ENCODE results near the gene LYRM1. TPM values are rescaled to one million over a fixed set of nuclear protein-coding genes. Genes with fewer than 3 reads are reported as not detected.

Gene LYRM1
- total and polyA plus RNA-seq, 7 donors: 31.2 to 85.6 (median 43.7) TPM

DNA sequence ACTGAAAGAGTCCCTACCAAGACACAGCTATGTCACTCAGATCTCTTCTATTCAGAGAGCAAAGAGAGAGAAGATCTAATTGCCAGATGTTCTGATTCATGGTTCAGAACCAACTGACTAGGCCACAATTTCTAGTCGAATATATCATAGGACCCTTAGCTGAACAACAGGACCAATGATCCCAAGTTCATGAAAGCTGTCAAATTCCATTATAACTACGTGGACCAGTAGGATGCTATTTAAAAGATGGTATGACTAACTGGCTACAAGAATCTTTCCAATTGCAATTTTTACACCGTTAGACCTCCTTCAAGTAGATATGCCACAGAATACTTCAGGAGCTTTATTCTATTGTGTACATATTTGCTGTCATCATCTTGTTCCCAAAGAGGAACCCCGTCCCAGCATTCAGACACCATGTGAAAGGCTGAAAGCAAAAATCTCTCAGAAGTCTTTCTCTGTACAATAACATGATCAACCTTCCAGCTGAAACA, 26.4 kb upstream of the LYRM1 start:
- H3K9me3 ChIP-seq: no peaks in the 10 kb centered on the region
- H3K36me3 ChIP-seq: no peaks in the 10 kb centered on the region
- H3K27me3 ChIP-seq: no peaks in the 10 kb centered on the region
- peak overlapping the region in 3 of 4 donors; percentile 9 to 45 (median 32) for H3K27ac ChIP-seq
- peaks cover 0 to 66% (median 61%) of the 10 kb centered on the region in 4 donors for H3K4me1 ChIP-seq
- intact Hi-C loops (cut with DNase I): no loop called here
- no peak for DNase-seq
- TF ChIP-seq POLR2A (IDR thresholded peaks at IDR 0.05): no peak
- no peak overlapping the region for H3K4me3 ChIP-seq
- WGBS, 2 donors: 71 to 88% methylated on average over 4 of the region's 4 CpGs

- Histone ChIP-seq H3K9me3 (no peaks in the 10 kb centered on the region), H3K27ac (no peak overlapping the region), H3K4me3 (no peak overlapping the region), H3K36me3 (no peaks in the 10 kb centered on the region), H3K4me1 (peaks cover 0 to 66% (median 61%) of the 10 kb centered on the region in 4 donors), H3K27me3 (no peaks in the 10 kb centered on the region)
- TF ChIP-seq POLR2AphosphoS5 (IDR thresholded peaks at IDR 0.05) (no peak), EP300 (IDR thresholded peaks at IDR 0.05) (no peak), CTCF (IDR thresholded peaks at IDR 0.05) (no peak), POLR2A (IDR thresholded peaks at IDR 0.05) (no peak)
- intact Hi-C loops (cut with DNase I): no loop called here
- WGBS, 2 donors: 73 to 89% methylated on average over 1 of the region's 1 CpG
- DNase-seq: no peak
Measured at GRCh38 chr16:20875355-20875650, 25.3 kb upstream of the LYRM1 start.

- TF ChIP-seq POLR2A (IDR thresholded peaks at IDR 0.05): no peak
- Histone ChIP-seq H3K4me3 (no peak overlapping the region), H3K27ac (peak overlapping the region; percentile 62 to 72 (median 64)), H3K9me3 (no peaks in the 10 kb centered on the region), H3K36me3 (no peaks in the 10 kb centered on the region), H3K4me1 (peaks cover 0 to 78% (median 67%) of the 10 kb centered on the region in 4 donors), H3K27me3 (no peaks in the 10 kb centered on the region)
- DNase-seq: no peak
- WGBS, 2 donors: 55 to 72% methylated on average over 5 of the region's 5 CpGs
- intact Hi-C loops (cut with DNase I): no loop called here
Measured at GRCh38 chr16:20878682-20879147, 21.9 kb upstream of the LYRM1 start.

DNA sequence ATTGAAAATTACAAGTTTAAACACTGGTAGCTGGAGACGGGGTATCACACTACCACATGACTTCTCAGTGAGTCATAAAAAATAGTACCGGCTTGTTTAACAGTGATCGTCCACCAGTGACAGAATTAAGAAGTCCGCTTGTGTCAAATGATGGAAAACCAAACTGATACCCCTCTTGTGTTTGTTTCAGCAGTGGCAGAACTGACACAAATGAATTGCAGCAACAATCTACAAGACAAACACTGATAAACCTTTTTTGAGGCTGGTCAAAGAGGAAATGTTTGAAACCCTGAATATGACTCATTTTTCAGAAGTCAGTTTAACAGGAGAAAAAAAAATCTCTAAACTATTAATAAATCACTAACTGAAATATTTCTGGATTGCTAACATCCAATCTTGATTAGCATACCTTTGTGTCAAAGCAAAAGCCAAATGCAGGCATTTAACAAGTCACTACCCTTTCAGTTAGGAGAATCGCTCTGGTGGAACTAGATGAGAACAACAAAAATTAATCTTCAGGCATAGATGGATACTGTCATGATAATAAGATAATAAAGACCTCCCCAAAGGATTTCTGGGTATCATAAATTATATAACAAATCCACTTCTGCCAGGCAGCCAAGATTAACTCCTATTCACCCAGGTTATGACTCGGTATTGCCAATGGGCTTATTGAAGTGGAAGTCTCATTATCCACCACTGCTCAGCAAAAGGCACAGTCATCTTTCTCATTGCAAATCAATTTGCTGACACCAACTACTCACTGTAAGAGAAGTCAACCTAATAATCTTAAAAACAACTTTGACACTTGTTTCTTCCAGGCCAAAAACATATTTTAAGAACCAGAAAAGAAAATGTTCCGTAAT, 21.2 kb upstream of the LYRM1 start:
- H3K4me1 ChIP-seq: peaks cover 0 to 82% (median 69%) of the 10 kb centered on the region in 4 donors
- no peaks in the 10 kb centered on the region for H3K36me3 ChIP-seq
- peak overlapping the region; percentile 62 to 72 (median 64) for H3K27ac ChIP-seq
- no peak overlapping the region for H3K4me3 ChIP-seq
- H3K9me3 ChIP-seq: no peaks in the 10 kb centered on the region
- H3K27me3 ChIP-seq: no peaks in the 10 kb centered on the region
- WGBS, 2 donors: 65 to 72% methylated on average over 7 of the region's 7 CpGs
- TF ChIP-seq POLR2A (IDR thresholded peaks at IDR 0.05): no peak
- TF ChIP-seq POLR2AphosphoS5 (IDR thresholded peaks at IDR 0.05): no peak
- no peak for TF ChIP-seq EP300 (IDR thresholded peaks at IDR 0.05)
- TF ChIP-seq CTCF (IDR thresholded peaks at IDR 0.05): no peak
- intact Hi-C loops (cut with DNase I): no loop called here
- DNase-seq: no peak

DNA sequence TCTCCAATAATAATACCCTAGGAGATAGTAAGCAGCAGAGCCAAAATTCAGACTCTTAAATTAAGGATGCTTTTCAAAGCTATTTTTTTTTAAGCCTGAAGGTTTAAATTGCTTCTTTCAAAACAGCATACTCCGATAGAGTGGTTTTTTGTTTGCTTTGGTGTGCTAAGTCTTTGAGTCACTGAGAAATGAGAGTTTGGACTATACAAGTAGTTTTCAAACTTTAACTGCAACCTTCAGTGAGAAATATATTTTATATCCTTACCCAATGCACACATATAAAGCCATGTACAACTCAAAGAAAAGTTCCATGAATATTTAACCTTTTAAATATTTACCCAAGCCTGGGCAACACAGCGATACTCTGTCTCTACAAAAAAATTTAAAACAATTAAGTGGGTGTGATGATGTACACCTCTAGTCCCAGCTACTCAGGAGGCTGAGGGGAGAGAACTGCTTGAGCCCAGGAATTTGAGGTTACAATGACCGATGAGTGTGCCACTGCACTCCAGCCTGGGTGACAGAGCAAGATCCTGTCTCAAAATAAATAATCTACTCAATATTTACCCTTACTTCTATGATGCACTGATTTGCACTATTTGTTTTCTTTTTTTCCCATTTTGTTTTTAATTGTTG, 19.6 kb upstream of the LYRM1 start:
- H3K4me3 ChIP-seq: no peak overlapping the region
- WGBS, 2 donors: 17 to 59% methylated on average over 3 of the region's 3 CpGs
- peaks cover 0 to 72% (median 63%) of the 10 kb centered on the region in 4 donors for H3K4me1 ChIP-seq
- H3K36me3 ChIP-seq: no peaks in the 10 kb centered on the region
- H3K9me3 ChIP-seq: no peaks in the 10 kb centered on the region
- intact Hi-C loops (cut with DNase I): no loop called here
- H3K27ac ChIP-seq: peak overlapping the region; percentile 17 to 72 (median 44)
- TF ChIP-seq POLR2A (IDR thresholded peaks at IDR 0.05) (no peak), POLR2AphosphoS5 (IDR thresholded peaks at IDR 0.05) (no peak), EP300 (IDR thresholded peaks at IDR 0.05) (no peak), CTCF (IDR thresholded peaks at IDR 0.05) (no peak)
- no peak for DNase-seq
- no peaks in the 10 kb centered on the region for H3K27me3 ChIP-seq
